Measurements from ENCODE around the gene SNRK. TPM values are rescaled to one million over a fixed set of nuclear protein-coding genes. Genes with fewer than 3 reads are reported as not detected.

SNRK gene
- total and polyA plus RNA-seq, 11 donors, result 9.3 to 41.5 (median 23.0) TPM

- Histone ChIP-seq H3K9me3 (no peaks in the 10 kb centered on the region), H3K27me3 (no peaks in the 10 kb centered on the region), H3K36me3 (no peaks in the 10 kb centered on the region), H3K27ac (no peak overlapping the region), H3K4me3 (no peak overlapping the region), H3K4me1 (no peaks in the 10 kb centered on the region)
- intact Hi-C loops (cut with DNase I), result loop anchor here in 1 of 10 donors (10.0 kb wide), 1 partner anchor 109 kb away; no protein-coding TSS in a partner anchor
- DNase-seq (no peak), ATAC-seq (no peak)
- no peak for TF ChIP-seq CTCF (IDR thresholded peaks at IDR 0.05)
- no peak for TF ChIP-seq POLR2A (IDR thresholded peaks at IDR 0.05)
- WGBS, 4 donors, result 83 to 88% (median 86%) methylated on average over 2 of the region's 2 CpGs
Observed at GRCh38 chr3:43273416-43273815, 12.9 kb upstream of the SNRK start.

DNA sequence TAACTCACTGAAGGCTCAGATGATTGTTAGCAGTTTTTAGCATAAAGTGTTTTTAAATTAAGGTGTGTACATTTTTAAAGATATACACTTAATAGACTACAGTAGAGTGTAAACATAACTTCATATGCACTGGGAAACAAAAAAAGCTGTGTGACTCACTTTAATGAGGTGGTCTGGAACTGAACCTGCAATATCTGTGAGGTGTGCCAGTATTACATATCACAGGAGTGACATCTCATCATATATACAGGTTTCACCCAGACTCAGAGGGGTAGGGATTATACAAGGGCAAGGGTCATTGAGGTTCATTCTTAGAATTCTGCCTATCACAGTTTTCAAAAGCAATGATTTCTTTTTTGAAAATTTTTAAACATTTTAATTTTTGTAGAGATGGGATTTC is 7.3 kb upstream of the SNRK start:
- no peak overlapping the region for H3K27ac ChIP-seq
- TF ChIP-seq POLR2A (IDR thresholded peaks at IDR 0.05) (no peak), CTCF (IDR thresholded peaks at IDR 0.05) (no peak)
- H3K4me1 ChIP-seq, result peaks cover 0 to 8% (median 0%) of the 10 kb centered on the region in 12 donors
- H3K9me3 ChIP-seq, result no peaks in the 10 kb centered on the region
- ATAC-seq (no peak), DNase-seq (no peak)
- no peaks in the 10 kb centered on the region for H3K27me3 ChIP-seq
- intact Hi-C loops (cut with DNase I), result loop anchor here in 1 of 10 donors (10.0 kb wide), 1 partner anchor 114 kb away; no protein-coding TSS in a partner anchor
- H3K36me3 ChIP-seq, result no peaks in the 10 kb centered on the region
- no peak overlapping the region for H3K4me3 ChIP-seq

DNA sequence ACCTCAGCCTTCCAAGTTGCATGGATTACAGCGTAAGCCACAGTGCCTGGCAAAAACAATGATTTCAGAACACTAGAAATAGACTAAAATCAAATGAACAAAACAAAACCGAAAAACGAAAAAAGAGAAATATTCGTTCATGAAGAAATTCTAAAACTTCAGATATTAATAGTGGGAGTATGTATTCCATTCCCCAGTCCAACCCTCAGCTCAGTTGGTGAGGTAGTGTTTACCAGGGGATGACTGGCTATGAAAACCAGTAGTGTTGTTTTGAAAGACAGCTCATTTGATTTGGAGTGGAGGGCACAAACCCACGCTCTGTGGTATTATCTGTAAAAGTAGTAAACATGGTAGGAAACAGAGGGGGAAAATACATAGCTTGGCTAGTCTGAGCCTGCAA is 6.8 kb upstream of the SNRK start:
- no peak overlapping the region for H3K4me3 ChIP-seq
- peaks cover 0 to 12% (median 0%) of the 10 kb centered on the region in 12 donors for H3K4me1 ChIP-seq
- no peaks in the 10 kb centered on the region for H3K36me3 ChIP-seq
- H3K27me3 ChIP-seq, result no peaks in the 10 kb centered on the region
- TF ChIP-seq CTCF (IDR thresholded peaks at IDR 0.05) (no peak), POLR2A (IDR thresholded peaks at IDR 0.05) (no peak)
- intact Hi-C loops (cut with DNase I), result loop anchor here in 1 of 10 donors (10.0 kb wide), 1 partner anchor 115 kb away; no protein-coding TSS in a partner anchor
- H3K9me3 ChIP-seq, result no peaks in the 10 kb centered on the region
- no peak for DNase-seq
- ATAC-seq, result no peak
- H3K27ac ChIP-seq, result no peak overlapping the region
- WGBS, 4 donors, result 95 to 97% (median 96%) methylated on average over 5 of the region's 5 CpGs

DNA sequence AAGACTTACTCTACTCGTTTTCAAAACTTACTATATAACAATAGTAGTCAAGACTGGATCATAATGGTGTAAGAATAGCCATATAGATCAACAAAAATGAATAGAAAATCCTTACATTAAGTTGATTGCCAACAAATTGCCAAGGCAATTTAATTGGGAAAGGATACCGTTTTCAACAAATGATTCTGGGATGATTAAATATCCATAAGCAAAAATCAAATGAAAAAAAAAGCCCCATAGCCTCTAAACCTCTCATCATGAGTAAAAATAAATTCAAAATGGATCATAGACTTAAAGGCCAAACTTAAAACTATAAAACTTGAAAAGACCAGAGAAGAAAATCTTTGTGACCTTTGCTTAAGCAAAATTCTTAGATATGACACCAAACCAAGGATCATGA is 5.3 kb upstream of the SNRK start:
- no peak for DNase-seq
- 80 to 89% (median 84%) methylated on average over 2 of the region's 2 CpGs for WGBS, 4 donors

More for the DNA sequence above, 5.3 kb upstream of the SNRK start:
- intact Hi-C loops (cut with DNase I), result loop anchor here in 3 of 10 donors (5.0 to 10.0 kb wide), 3 partner anchors 34 to 116 kb away; no protein-coding TSS in a partner anchor
- Histone ChIP-seq H3K36me3 (no peaks in the 10 kb centered on the region), H3K4me1 (peaks cover 0 to 27% (median 7%) of the 10 kb centered on the region in 12 donors), H3K27me3 (no peaks in the 10 kb centered on the region), H3K9me3 (no peaks in the 10 kb centered on the region), H3K4me3 (no peak overlapping the region), H3K27ac (no peak overlapping the region)
- ATAC-seq, result no peak
- TF ChIP-seq POLR2A (IDR thresholded peaks at IDR 0.05), result no peak
- no peak for TF ChIP-seq CTCF (IDR thresholded peaks at IDR 0.05)

Data from heart left ventricle (tissue), 16 donors.